ENCODE measurements around the gene LYL1.

DNA sequence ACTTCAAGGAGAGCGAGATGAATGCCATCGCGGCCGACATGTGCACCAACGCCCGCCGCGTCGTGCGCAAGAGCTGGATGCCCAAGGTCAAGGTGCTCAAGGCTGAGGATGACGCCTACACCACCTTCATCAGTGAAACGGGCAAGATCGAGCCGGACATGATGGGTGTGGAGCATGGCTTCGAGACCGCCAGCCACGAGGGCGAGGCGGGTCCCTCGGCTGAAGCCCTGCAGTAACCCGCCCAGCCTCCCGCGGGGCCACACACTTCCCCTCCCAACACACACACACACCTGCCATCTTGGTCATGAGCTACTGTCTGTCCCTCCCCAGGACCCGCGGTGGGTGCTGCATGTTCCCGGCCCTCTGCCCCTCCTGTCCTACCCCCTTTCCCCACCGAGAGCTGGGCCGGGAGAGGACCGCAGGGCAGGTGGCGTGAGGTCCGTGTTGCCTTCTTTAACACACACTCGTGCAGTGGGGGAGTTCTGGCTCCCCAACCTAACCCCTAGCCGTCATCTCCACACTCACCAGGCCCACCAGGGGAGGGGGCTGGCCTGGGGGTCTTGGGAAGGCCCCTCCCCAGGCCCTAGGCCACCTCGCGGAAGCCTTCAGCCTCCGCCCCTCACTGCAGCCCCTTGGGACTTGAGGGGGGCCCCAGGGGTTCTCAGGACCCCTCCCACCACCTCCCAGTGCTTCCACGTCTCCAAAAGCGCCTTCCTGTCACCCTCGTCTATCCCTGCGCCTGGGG is 35.7 kb upstream of the LYL1 start:
- TF ChIP-seq CTCF (IDR thresholded peaks at IDR 0.05) = no peak
- no peak for TF ChIP-seq POLR2AphosphoS5 (IDR thresholded peaks at IDR 0.05)
